ENCODE measurements around the gene PEAK3.

PEAK3 gene

DNA sequence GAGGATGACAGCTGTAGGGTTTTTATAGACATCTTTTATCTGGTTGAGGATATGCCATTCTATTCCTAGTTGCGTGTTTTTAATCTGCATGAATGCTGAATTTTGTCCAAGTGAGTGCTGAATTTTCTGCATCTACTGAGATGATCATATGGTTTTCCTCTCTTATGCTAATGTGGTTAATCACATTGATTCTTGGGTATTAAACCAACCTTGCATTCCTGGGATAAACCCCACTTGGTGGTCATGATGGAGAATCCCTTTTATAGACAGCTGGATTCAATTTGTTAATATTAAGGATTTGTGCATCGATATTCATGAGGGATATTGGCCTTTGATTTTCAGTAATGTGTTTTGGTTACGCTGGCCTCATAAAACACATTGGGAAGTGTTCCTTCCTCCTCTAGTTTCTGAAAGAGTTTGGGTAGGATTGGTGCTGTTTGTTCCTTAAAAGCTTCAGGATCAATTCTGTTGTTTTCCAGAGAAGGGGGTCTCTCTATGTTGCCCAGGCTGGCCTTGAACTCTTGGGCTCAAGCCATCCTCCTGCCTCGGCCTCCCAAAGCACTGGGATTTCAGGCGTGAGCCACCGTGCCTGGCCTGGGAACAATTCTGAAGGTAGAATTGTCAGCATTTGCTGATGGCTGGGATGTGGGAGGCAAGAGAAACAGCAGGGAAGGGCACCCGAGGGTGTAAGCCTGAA is 33.3 kb upstream of the PEAK3 start:
- no peak for DNase-seq

DNA sequence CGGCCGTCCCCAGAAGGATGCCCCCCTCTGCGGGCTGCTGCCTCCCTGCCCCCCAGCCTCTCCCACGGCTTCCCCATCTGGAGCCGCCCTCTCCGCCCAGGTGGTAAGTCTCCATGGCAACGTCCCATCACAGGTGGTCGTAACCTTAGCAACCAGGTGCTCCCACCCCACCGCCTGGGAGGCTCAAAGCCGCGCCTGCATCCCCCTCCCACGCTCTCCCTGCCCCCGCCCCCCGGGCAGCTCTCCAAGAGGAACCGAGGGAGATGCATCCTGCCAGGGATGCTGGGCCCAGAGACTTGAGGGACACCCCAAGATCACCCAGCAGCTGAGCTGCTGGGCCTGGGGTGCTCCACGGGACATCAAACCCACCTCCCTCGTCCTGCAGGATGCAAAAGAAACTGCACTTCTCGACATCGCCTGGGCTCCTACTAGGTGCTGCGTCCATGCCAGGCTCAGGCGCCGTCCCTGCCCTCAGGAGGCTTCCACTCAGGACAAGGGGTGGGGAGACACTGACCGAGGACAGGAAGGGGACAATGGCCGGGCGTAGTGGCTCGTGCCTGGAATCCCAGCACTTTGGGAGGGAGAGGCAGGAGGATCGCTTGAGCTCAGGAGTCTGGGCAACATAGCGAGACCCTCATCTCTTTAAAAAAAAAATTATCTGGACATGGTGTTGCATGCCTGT is 31.0 kb upstream of the PEAK3 start:
- no peak for DNase-seq

DNA sequence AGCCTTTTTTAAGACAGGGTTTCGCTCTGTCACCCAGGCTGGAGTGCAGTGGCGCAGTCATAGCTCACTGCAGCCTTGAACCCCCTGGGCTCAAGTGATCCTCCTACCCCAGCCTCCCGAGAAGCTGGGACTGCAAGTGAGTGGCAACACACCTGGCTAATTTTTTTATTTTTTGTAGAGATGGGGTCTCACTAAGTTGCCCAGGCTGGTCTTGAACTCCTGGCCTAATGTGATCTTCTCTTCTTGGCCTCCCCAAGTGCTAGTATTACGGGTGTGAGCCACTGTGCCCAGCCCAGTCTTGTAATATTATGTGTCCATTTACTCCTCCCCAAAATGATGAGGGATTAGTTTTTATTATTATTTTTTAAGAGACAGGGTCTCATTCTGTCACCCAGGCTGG is 29.1 kb upstream of the PEAK3 start:
- no peak for DNase-seq

DNA sequence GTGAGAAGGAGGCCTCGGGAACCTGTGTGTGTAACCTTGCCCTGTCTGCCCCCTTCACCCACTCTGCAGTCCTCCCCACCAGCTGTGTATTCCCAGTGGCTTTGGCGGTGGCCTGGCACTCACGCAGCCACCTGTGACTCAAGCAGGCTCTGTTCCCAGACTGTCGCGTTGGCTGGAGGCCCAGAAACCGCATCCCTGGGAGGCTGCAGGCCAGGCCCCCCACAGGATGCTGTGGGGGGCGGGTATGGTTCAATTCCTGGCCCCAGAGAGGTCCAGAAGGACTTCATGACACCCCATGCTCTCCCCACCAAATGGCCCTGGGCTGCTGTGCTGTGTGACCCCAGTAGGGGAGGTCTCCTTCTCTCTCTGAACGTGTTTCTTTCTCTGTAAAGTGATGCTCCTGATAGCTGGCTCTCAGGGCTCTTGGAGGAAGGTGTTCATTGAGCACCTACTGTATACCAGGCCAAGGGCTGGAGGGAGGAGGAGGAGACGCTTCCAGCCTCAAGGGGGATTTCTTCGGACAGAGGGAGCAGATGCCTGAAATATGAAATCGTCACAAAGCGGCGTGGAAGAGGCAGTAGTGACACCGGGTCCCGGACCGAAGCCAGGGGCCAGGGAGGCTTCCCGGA is 27.9 kb upstream of the PEAK3 start:
- no peak for DNase-seq

DNA sequence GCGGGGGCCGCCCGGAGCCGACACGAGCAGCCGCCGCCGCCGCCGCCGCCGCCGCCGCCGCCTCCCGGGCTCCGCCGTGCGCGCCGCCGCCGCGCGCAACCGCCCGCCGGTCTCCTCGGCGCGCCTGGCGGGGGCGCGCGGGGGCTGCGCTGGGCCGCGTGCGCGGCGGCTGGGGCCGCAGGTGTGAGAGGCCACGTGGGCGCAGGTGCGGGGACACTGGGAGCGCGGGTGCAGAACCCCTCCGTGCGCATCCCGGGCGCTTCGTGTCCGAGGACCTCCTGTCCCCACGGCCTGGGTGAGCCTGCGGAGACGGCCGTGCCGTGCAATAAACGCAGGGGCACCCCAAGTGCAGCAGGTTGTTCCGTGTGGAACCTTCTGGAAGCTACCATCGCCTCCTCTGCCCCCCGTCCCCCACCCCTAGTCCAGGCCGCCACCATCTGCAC is 26.2 kb upstream of the PEAK3 start, which contains the start of gene LINGO3:
LINGO3 (minus strand) TSS at position 41 of the 443 bp plus-strand sequence. CDS start 16,378 bp downstream, outside the sequence.
- no peak for DNase-seq

DNA sequence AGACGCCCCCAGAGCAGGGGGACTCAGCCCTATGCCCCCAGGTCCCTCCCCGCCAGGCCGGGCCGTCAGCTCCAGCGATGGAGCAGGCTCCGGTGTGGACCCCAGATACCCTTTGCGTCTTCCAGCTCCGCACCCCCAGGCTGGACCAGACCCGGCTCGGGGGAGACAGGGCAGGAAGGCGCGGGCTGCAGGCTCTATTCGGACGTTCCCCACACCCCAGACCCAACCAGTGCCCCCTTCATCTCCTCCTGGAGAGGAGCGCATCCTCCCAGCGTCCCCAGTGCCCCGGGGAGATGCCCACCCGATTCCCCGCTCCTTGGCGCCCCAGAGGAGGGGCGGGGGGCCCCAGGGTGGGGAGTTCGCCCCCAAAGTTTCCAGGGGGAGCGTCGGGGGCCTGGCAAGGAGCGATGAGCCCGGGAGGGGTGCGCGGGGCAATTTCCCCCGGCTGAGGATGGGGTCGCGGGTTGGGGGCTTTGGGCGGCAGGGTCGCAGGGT is 25.6 kb upstream of the PEAK3 start:
- no peak for DNase-seq

DNA sequence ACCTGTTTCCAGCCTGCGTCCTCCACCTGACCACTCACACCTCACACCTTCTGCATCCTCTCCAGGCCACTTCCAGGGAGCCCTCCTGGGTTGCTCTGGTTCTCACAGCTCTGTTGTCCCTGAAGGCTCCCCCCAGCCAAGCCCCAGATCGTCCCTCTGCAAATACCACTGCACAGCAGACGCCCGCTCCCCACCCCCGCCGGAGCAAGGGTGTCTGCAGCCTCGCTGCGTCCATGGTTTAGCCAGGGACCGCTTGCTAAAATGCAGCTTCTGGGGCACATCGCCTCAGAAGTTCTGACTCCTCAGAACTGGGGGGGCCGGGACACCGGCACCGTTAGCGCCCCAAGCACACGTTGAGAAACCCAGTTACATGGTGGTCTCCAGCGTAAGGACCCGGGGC is 25.0 kb upstream of the PEAK3 start:
- no peak for DNase-seq

DNA sequence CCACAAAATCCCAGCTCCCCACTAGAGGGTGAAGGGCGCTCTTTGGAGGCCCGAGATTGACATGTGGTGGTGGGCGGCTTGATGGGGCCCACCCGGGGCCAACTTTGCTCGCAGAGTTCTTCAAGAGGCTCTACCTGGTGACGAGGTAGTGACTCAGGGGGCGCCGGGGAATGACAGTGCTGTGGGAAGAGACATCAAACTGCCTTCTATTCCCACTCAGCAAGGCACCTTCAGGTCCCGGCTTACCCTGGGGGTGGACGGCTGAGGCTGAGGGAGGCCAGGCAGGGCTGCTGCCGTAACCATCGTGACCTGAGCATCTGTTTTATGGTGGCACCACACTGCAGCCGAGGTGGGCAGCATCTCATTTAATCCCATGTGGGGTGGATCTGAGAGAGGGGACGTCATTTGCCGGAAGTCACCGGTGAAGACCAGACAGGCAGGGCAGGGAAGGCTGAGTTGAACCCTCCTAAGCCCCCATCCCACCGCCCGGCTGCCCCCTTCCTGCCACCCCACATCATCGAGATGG is 24.4 kb upstream of the PEAK3 start:
- DNase-seq = no peak

DNA sequence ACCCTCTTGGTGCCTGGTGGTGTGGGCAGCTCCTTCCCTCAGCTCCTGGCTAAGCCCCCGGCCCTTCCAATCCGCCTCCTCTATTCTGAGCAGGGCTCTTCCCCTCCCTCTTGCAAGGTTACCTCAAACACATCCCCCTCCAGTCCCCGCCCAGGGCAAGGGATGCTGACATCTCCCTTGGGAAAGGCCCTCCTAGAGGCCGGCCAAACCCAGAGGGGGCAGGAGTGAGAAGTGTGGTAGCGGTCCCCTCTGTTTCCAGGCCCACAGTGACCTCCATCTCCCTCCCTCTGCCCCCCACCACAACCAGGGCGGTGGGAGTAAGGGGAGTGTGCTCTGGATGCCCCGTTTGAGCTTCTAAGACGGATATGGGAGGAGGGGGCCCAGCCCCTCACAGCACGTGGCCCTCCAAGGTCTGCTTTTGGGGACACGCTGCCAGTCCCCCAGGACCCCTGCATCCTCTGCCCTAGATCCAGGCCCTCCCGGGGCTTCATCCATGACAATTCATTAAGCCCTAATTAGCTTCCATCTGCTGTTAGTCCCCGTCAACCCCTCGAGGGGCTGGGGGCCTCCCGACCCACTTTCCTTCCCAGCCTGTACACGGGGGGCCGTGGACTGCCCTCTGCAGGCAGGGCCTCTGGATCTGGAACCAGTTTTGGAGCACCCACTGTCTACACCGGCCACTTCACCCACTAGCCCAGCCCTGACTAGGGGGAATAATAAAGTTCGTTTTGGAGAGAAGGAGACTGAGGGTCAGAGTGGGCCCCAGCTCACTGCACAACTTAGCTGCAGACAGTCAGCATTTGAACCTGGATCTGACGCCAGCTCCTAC is 23.7 kb upstream of the PEAK3 start:
- no peak for DNase-seq

DNA sequence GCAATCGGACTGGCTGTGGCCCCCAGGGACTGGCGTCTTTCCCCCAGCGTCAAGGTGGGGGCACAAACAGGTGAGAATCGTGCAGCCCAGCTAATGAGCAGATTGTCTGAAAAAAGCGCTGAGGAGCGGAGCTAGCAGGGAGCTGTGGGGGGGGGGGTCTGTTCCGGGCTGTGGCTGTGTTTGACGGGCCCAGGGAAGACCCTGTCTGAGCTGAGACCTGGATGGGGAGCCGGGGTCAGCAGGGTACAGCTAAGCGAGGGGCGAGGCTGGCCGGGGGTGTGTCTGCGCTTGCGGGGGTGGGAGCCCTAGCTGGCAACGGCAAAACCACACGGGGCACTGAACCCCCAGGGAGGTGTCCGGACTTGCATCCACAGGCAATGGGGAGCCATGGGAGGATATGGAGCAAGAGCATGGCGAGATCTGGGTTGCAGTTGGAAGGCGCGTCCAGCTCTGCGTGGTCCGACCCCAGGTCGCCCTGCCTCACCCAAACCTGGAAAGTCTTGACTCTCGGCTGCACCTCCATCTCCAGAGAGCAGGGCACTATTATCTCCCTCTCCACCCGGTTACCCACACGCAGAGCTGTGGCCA is 21.3 kb upstream of the PEAK3 start:
- DNase-seq = no peak

DNA sequence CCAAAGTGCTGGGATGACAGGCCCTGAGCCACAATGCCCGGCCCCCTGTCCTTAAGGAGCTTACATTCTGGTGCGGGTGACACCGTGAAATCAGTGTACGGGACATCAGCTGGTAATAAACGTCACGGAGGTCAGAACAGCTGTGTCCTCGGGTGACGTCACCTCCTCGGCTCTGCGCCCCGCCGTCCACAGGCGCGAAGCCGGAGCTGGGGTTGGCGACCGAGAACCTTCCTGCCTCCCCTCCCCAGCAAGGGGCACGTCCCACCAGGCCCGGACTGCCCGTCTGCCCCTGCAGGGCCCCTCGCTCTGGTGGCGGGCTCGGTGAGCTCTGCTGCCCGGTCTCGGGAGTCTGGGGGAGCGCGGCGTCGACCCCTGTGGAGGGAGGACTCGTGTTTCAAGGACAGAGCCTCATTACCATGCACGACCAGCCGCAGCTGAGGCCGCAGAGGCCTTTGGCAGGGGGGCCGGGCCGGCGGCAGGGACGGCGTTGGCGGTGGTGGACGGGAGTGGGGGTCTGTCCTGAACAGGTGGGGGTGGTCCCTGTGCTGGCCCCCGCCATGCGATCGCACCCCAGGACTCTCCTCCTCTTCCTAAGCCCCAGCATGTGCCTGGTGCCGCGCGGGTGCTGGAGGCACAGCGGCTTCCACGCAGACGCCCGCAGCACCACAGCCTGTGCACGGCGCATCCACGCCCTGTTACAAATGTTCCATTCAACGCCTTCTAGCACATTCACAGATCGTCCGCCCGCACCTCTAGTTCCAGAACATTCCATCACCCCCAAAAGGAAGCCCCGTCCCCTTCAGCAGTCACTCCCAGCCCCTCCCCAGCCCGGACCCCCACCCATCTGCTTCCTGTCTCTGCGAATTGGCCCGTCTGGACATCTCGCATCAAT is 20.6 kb upstream of the PEAK3 start:
- DNase-seq = no peak

DNA sequence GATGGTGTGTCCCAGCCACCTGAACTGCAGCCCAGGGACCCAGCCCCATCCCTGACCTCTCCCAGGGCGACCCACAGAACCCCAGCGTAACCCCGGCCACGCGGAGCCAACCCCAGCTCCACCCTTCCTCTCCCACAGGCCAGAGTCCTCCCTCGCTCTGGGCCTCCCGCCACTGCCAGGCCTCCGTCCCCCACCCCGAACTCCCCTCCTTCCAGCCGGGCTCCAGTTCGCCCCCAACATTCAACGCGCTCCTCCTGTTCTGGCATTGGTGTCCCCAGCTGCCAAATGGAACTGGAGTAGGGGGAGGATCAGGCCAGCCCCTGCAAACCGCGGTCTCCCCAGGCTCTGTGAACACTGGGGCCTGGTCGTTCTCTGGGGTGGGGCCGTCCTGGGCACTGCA is 18.6 kb upstream of the PEAK3 start:
- DNase-seq = no peak

DNA sequence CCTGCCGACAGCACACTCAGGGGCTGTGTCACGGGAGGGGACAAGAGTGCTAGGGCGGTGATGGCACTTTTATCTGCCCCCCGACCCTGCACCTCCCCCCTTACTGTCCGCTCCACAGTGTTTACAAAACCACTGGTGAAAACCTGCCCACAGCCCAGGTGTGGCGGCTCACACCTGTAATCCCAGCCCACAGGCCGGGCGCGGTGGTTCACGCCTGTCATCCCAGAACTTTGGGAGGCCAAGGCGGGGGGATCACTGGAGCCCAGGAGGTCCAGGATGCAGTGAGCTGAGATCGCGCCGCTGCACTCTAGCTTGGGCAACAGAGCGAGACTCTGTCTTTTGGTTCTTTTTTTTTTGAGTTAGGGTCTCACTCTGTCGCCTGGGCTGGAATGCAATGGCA is 14.2 kb upstream of the PEAK3 start:
- no peak for DNase-seq

DNA sequence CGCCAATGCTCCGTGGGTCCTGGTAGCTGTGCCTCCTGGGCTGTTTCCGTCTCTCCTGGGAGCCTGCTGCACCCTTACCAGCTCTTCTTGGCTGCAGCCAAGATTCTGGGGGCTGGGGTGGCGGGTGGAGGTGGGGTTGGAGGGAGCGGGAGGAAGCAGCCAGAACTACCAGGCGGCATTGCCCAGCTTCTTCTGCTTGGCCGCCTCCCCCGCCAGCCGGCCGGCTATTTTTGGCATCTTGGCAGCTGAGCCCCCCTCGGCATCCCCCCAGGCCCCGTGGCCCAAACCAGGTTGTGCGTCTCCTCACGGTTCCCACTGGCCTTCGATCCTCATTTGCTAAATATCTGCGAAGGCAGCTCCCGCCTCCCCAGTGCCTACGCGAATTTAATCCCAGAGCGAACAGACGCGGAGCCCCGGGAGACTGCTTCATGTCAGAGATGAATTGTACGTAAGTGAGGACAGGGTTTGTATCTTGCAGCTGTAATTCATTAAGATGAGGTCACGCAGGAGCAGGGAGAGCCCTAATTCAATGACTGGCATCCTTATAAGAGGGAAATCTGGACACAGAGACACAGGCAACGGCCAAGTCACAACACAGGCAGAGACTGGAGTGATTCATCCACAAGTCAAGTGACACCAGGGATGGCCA is 12.8 kb upstream of the PEAK3 start:
- DNase-seq = no peak

DNA sequence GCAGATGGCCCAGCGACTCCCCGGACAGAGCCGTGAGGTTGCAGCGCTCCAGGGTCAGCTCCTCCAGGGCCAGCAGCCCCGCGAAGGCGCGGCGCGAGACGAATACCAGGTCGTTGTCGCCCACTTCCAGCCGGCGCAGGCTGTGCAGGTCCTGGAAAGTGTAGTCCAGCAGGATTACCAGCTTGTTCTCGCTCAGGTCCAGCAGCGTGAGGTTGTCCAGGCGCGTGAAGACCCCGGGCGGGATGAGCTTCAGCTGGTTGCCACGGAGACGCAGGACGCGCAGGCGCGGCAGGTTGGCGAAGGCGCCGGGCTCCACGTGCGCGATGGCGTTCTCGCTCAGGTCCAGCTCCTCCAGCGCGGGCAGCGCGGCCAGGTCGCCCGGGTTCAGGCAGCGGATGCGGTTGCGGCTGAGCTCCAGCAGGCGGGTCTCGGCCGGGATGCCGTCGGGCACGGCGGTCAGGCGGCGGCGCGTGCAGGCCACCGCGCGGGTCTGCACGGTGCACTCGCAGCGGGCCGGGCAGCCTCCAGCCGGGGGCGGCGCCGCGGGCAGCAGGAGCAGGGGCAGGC is 9.3 kb upstream of the PEAK3 start:
- no peak for DNase-seq

DNA sequence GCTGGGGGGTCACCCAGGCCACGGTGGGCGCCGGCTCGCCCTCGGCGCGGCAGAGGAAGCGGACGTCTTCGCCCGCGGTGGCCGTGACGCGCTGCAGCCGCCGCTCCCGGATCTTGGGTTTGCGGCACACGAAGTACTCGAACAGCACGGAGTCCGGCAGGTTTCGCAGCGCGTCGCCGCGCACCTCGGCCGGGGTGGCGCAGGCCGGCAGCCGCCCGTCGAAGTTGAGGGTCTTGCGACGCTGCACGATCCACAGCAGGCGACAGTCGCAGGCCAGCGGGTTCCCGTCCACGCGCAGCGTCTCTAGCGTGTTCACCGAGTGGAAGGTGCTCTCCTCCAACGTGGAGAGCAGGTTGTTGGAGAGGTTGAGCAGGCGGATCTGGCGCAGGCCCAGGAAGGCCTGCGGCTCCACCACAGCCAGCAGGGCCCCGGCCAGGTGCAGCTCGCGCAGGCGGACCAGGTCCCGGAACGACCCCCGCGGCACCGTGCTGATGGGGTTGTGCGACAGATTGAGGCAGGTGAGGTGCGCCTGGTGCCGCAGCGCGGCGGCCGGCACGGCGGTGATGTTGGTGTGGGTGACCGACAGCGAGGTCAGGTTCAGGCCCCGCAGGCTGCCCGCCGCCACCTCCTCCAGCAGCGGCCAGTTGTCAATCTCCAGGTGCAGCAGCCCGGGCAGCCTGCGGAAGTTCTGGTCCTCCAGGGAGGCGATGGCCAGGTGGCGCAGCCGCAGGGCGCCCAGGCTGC is 8.6 kb upstream of the PEAK3 start:
- no peak for DNase-seq

DNA sequence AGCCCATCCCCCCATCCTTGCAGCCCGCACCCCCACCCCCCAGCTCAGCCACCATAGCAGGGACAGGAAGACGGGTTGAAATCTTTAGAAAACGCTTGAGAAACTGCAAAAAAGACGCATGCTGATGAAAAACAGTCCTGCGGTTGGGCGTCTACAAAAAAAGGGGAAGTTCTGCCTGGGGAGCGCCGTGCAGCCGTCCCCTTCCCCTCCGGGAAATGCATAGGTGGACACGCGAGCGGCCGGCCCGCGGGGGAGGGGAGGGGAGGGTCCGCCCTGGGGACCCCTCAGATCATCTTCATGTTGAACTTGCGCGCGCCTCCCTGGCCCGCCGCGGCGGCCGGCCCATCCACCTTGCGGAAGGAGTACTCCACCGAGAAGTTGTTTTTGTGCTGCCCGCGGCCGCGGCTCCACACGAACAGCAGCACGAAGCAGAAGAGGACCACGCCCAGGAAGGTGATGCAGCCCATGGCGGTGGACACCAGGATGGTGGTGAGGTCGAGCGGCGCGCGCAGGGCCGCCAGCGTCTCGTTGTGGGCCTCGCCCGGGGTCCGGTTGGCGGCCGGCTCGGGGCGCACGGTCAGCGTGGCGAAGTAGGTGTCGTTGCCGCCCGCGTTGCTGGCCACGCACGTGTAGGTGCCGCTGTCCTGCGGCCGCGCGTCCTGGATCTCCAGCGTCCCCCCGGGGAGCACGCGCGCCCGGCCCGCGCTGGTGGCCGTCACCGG is 7.9 kb upstream of the PEAK3 start:
- no peak for DNase-seq

DNA sequence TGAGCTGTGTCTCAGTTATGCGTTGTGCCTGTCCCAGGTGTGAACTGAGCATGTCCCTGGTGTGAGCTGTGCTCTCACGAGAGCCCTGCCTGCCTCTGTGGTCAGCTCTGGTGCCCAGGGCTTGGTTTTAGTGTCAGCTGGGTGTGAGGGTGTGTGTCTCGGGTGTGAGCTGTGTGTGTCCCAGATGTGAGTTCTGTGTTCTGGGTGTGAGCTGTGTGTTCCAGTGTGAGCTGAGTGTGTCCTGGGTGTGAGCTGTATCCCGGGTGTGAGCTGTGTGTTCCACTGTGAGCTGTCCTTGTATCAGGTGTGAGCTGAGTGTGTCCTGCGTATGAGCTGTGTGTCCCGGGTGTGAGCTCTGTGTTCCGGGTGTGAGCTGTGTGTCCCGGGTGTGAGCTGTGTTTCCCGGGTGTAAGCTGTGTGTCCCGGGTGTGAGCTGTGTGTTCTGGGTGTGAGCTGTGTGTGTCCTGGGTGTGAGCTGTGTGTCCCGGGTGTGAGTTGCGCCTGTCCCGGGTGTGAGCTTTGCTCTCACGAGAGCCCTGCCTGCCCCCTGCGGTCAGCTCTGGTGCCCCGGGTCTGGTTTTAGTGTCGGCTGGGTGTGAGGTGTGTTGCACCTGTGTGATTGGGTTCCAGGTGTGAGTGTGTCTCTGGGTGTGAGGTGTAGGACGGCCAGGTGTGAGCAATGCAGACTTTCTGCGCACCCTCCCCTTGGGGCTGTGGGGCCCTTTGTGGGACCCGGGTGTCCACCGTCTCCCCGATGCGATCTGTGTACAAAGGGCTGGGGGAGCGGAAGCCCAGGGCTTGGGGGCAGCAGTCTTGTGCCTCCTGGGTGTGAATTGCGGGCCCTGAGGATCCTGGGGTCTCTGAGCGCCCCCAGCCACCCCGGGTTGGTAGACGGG is 7.1 kb upstream of the PEAK3 start:
- no peak for DNase-seq
